HepG2 (cell line): ENCODE data around the gene R3HDM1. TPM values are rescaled to one million over a fixed set of nuclear protein-coding genes. Genes with fewer than 3 reads are reported as not detected.
"Not testable (repeated sequence)": the region's sequence is repeated elsewhere in the genome, so short reads cannot be mapped to it uniquely, and the experiment has no call there.

Source experiments
- ATAC-seq: fragments of 200-7000 bp; cut with Tn5 transposase; 3 replicates; pipeline ENCODE4 v1.9.1; 2020; ENCODE audit warnings: mild to moderate bottlenecking, moderate library complexity
- BruUV-seq: library from RNA; stranded (reverse); fragments of 400-500 nt; replicated peaks from 2 replicates; lab custom pipeline; 2021; lab: Mats Ljungman, UMichigan
- CTCF ChIA-PET: fragments of 300-600 bp; formaldehyde crosslinking; extraction: SDS; loops from one replicate; lab custom pipeline; 2021; ENCODE audit warnings: low total read pairs, inconsistent platforms, low intra/inter-chr PET ratio; lab: Yijun Ruan, JAX
- POLR2A ChIA-PET: fragments of 350-600 bp; sonication (Branson Sonifier 250); formaldehyde crosslinking; loops from one replicate; lab custom pipeline; 2020; ENCODE audit warnings: antibody characterized with exemption, inconsistent platforms; lab: Yijun Ruan, JAX
- DNase-seq: peaks from one replicate; pipeline ENCODE4 v3.0.0-alpha.2; 2015; ENCODE audit warnings: low spot score
- FAIRE-seq: peaks from 3 replicates; lab custom pipeline; 2011; peaks lifted over from hg19 to GRCh38; lab: Jason Lieb, UNC
- H2AFZ ChIP-seq: one replicate; pipeline ENCODE4 v1.6.1; 2011; ENCODE audit warnings: low read length, inconsistent platforms
- H3K27ac ChIP-seq: fragments of 300-600 bp; 3 replicates; pipeline ENCODE4 v1.8.0; 2011; ENCODE audit warnings: mixed run types, mild to moderate bottlenecking, mixed read lengths, low read length, inconsistent platforms; ENCODE audit not compliant: insufficient read depth; ENCODE audit errors: extremely low read length
- H3K27me3 ChIP-seq, 2 experiments: fragments of 200-600 bp in 1 of 2; 2 replicates in 1 of 2; 3 replicates in 1 of 2; pipeline versions ENCODE4 v1.6.0 to v1.8.0; 2011; ENCODE audit warnings: low read length in 2 of 2, mild to moderate bottlenecking in 2 of 2, moderate library complexity in 2 of 2, inconsistent platforms in 1 of 2; ENCODE audit not compliant: insufficient read depth in 2 of 2, control insufficient read depth in 1 of 2
- H3K36me3 ChIP-seq, 2 experiments: fragments of 200-600 bp in 1 of 2; replicated peaks in 1 of 2; 2 replicates in 1 of 2; 3 replicates in 1 of 2; pipeline versions ENCODE4 v1.5.1 to v1.8.0; 2011; ENCODE audit warnings: low read length in 2 of 2, inconsistent platforms in 1 of 2; ENCODE audit not compliant: insufficient read depth in 2 of 2, control insufficient read depth in 1 of 2
- H3K4me1 ChIP-seq: 2 replicates; pipeline ENCODE4 v1.5.1; 2012; ENCODE audit warnings: low read length, inconsistent platforms; ENCODE audit not compliant: insufficient read depth
- H3K4me2 ChIP-seq: 2 replicates; pipeline ENCODE4 v1.6.0; 2011; ENCODE audit warnings: low read depth, low read length, inconsistent platforms
- H3K4me3 ChIP-seq, 3 experiments: fragments of 200-600 bp in 1 of 3; sonication (generic), shearing (Covaris generic) in 1 of 3; replicated peaks in 1 of 3; 2 replicates each; pipeline ENCODE4 v1.5.1; 2011 to 2016; ENCODE audit warnings: low read length in 3 of 3, inconsistent platforms in 2 of 3, low read depth in 2 of 3, mild to moderate bottlenecking in 2 of 3, control low read depth in 1 of 3, mixed read lengths in 1 of 3; ENCODE audit not compliant: insufficient read depth in 1 of 3
- H3K79me2 ChIP-seq: one replicate; pipeline ENCODE4 v1.6.1; 2011; ENCODE audit warnings: low read length, inconsistent platforms; ENCODE audit not compliant: insufficient read depth
- H3K9ac ChIP-seq: 2 replicates; pipeline ENCODE4 v1.6.0; 2011; ENCODE audit warnings: mild to moderate bottlenecking, low read depth, low read length, inconsistent platforms; ENCODE audit not compliant: insufficient read depth
- H3K9me3 ChIP-seq: 2 replicates; pipeline ENCODE4 v1.5.1; 2012; ENCODE audit warnings: mild to moderate bottlenecking, low read length
- H4K20me1 ChIP-seq: 2 replicates; pipeline ENCODE4 v1.6.0; 2011; ENCODE audit warnings: inconsistent platforms, mild to moderate bottlenecking, low read length, moderate library complexity; ENCODE audit not compliant: insufficient read depth
- DNMT3B ChIP-seq: conservative IDR thresholded peaks from 2 replicates; pipeline ENCODE4 v1.6.1; 2016; ENCODE audit warnings: missing biosample characterization, control low read depth
- ESRRA ChIP-seq: sonication (generic); formaldehyde crosslinking; IDR thresholded peaks from 2 replicates; pipeline ENCODE4 v1.5.1; 2020; ENCODE audit warnings: mild to moderate bottlenecking, low read depth, missing genetic modification reagents
- ZNF121 ChIP-seq: sonication (generic); formaldehyde crosslinking; IDR thresholded peaks from 2 replicates; pipeline ENCODE4 v1.5.0; 2020; ENCODE audit warnings: mild to moderate bottlenecking, missing genetic modification reagents
- WGBS: methylation state at CpG from one replicate; pipeline ENCODE4 v1.1.6; 2017; ENCODE audit warnings: low lambda C conversion rate; 5-methylcytosine and 5-hydroxymethylcytosine counted together
- in situ Hi-C: cut with HindIII; loops from 2 replicates; pipeline ENCODE4 v1.10.0; 2017; ENCODE audit warnings: low pct_unique_long_range_greater_than_20kb; ENCODE audit not compliant: extremely low pct_ligation_motif_present
- intact Hi-C: fragments of 100-400 bp; cut with micrococcal nuclease; formaldehyde crosslinking; loops from one replicate; pipeline ENCODE4 v1.10.0; 2022; ENCODE audit not compliant: unreplicated experiment
- polyA plus RNA-seq, 8 experiments: library from polyadenylated mRNA; depleted of rRNA in 3 of 8; stranded (reverse) in 7 of 8; unstranded in 1 of 8; fragments of >200 nt; fragmentation: Illumina TruSeq in 4 of 8; extraction: Trizol in 4 of 8; gene quantifications; 2 replicates each; pipeline versions ENCODE4 v1.2.1 to v1.2.3, GENCODE V29; 2011 to 2016; ENCODE audit warnings: low read depth in 4 of 8, missing spikeins in 1 of 8, mixed read lengths in 1 of 8; ENCODE audit not compliant: insufficient read depth in 1 of 8
- total RNA-seq, 5 experiments: library from RNA; depleted of rRNA; stranded (reverse); fragments of >200 nt; fragmentation: Illumina TruSeq; extraction: Trizol; gene quantifications; 2 replicates each; pipeline ENCODE4 v1.2.3, GENCODE V29; 2016; ENCODE audit warnings: low read depth in 1 of 5

R3HDM1 gene
- total and polyA plus RNA-seq, 2 of the 13 experiments (the other 11 are each of a cell fraction or from before 2014, with no cell fraction given), result 15.7 to 54.3 TPM

DNA sequence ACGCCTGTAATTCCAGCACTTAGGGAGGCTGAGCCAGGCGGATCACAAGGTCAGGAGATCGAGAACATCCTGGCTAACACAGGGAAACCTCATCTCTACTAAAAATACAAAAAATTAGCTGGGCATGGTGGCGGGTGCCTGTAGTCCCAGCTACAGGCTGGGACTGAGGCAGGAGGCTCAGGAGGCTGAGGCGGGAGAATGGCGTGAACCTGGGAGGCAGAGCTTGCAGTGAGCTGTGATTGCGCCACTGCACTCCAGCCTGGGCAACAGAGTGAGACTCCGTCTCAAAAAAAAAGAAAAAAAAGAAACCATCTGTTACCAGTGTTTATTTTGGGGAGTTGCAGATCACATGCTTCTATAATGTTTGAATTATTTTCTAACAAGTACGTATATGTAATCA lies 183.8 kb downstream of the R3HDM1 start:
- intact Hi-C loops, DNase-seq, BruUV-seq, CTCF ChIA-PET, H3K27me3 ChIP-seq, H3K79me2 ChIP-seq, H3K27ac ChIP-seq, H3K9me3 ChIP-seq, ATAC-seq, H3K4me1 ChIP-seq, H2AFZ ChIP-seq, in situ Hi-C loops, FAIRE-seq, H3K4me3 ChIP-seq, H4K20me1 ChIP-seq, H3K4me2 ChIP-seq, H3K9ac ChIP-seq, POLR2A ChIA-PET: not testable (repeated sequence)
- 0 out of 2 replicates have a peak, but pooled peaks have one; percentile 8 for TF ChIP-seq ZNF121 (CRISPR knock-in tag)
- 95% methylated on average over 9 of the region's 9 CpGs for WGBS
- H3K36me3 ChIP-seq, result peaks cover 8 to 40% of the 10 kb centered on the region in 2 experiments

DNA sequence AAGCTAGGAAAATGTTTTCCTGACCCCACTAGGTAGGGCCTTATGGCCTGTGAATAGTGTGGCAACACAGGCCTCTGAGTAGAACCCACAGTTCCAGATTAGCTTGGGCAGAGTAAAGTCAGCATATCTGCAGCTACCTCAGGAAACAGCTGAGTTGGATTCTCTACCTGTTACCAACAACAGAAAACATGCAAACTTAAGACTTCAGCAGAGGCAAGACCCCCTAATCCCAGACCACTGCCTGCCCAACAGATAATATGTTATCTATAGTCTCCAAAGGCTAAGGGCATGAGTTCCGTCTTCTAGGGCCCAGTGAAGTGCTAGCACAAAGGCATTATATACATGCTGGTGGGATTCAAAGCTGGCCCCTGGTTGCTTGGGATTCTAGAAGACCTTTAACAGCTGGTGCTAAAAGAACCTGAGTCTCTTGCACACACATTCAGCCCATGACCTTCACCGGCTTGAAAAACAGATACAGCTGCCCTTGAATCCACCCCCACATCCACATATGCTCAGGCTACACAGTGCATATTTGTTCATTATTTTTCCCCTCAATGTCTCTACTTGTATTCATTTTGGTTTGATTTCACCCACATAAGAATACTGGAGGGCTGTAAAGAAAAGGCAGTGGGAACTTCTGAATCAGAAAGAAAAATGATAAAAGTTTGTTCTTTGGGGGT lies 196.9 kb downstream of the R3HDM1 start:
- in situ Hi-C loops (no loop called here), intact Hi-C loops (no loop called here)
- H3K4me2 ChIP-seq, result no peak overlapping the region

More for the DNA sequence above, 196.9 kb downstream of the R3HDM1 start:
- H3K79me2 ChIP-seq, result no peaks in the 10 kb centered on the region
- H3K4me3 ChIP-seq, result no peak overlapping the region
- H2AFZ ChIP-seq, result no peak overlapping the region
- DNase-seq (peak; percentile 23), FAIRE-seq (no peak), ATAC-seq (peak; percentile 69)
- no peak overlapping the region for H3K27ac ChIP-seq
- TF ChIP-seq ESRRA (CRISPR knock-in tag), result peak; percentile 34; the same call in 1 of the 2 replicates
- no peak for TF ChIP-seq DNMT3B (CRISPR knock-in tag)
- 81% methylated on average over 2 of the region's 2 CpGs for WGBS
- no peaks in the 10 kb centered on the region for H3K27me3 ChIP-seq
- BruUV-seq, result no TSS peak
- no peak overlapping the region for H3K9ac ChIP-seq
- ChIA-PET POLR2A (no interaction called here), CTCF (no interaction called here)
- H3K36me3 ChIP-seq, result peaks cover 3 to 22% of the 10 kb centered on the region in 2 experiments; a peak in 3 of 5 replicates
- no peaks in the 10 kb centered on the region for H3K9me3 ChIP-seq
- H3K4me1 ChIP-seq, result no peaks in the 10 kb centered on the region
- no peaks in the 10 kb centered on the region for H4K20me1 ChIP-seq
